Stimulated activated CD4-positive, alpha-beta T cell treated with anti-CD3 and anti-CD28 coated beads, Interleukin-12 subunit alpha, Interleukin-12 subunit beta, amount 100 ng/mL, for 4 hours (primary cell): ENCODE measurements around the gene DHX34.
"Not testable (repeated sequence)": the region's sequence is repeated elsewhere in the genome, so short reads cannot be mapped to it uniquely, and the experiment has no call there.

Source experiments
- DNase-seq: peaks from one replicate; pipeline ENCODE4 v3.0.0-alpha.2; 2020

Gene DHX34

GRCh38 chr19:47390533-47391488, 41.7 kb downstream of the DHX34 start:
- no peak for DNase-seq

DNA sequence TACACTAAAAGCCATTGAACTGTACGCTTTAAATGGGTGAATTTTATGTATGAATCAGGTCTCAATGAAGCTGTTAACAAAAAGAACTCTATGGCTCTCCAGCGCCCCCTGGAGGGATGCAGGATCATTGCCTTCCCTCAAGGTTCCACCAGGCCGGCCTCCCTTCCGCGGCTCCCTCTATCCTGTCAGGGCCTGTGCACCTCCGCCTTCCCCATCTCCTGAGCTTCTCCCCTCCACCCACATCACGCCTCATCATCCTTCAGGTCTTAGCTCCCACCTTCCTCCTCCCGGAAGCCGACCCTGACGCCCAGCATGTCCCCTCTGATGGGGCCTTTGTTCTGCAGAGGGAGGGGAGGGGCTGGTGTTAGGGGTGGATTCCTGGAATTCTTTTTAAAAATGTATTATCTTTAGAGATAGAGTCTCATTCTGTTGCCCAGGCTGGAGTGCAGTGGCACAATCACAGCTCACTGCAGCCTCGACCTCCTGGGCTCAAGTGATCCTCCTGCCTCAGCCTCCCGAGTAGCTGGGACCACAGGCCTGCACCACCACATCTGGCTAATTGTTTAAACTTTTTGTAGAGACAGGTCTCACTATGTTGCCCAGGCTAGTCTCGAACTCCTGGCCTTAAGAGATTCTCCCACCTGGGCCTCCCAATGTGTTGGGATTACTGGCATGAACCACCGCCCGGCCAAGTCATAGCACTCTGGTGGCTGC, 42.6 kb downstream of the DHX34 start:
- peak; percentile 81 for DNase-seq

DNA sequence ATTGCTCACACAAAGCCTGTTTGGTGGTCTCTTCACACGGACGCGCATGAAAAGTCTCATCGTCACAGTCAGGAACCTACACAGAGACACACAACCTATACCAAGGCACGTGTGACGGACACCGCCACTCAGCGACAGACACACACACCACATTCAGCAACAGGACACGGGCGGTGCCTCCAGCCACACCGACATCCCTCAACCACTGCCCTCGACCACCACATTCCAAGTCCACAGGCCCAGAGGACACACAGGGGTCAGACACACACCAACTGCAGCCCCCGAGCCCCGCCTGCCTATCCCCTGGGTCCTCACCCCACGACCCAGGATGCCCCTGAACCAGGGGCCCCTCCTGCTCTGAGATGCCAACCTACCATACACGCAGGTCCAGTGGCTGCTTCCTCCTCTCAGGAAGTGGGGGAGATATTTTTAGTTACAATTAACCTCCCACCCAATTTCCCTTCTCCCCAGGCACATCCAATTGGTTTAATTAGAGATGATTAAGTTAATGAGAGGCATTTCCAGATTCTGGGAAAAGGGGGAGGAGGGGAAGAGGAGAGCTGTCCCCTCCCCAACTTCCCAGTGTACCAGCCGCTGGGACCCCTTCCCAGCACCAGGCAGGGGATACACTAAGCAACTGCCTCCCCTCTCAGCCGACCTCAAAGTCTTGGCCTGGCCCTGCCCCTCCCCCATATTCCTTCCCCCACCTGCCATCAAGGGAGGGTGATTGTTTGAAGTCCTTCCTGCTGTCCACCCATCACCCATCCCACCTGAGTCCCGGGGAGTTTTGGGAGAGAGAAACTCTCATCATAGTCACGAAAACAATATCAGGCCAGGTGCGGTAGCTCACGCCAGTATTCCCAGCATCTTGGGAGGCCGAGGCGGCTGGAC, 49.8 kb downstream of the DHX34 start:
- no peak for DNase-seq

- no peak for DNase-seq
These were observed 53.4 kb downstream of the DHX34 start for GRCh38 chr19:47402504-47402903.

DNA sequence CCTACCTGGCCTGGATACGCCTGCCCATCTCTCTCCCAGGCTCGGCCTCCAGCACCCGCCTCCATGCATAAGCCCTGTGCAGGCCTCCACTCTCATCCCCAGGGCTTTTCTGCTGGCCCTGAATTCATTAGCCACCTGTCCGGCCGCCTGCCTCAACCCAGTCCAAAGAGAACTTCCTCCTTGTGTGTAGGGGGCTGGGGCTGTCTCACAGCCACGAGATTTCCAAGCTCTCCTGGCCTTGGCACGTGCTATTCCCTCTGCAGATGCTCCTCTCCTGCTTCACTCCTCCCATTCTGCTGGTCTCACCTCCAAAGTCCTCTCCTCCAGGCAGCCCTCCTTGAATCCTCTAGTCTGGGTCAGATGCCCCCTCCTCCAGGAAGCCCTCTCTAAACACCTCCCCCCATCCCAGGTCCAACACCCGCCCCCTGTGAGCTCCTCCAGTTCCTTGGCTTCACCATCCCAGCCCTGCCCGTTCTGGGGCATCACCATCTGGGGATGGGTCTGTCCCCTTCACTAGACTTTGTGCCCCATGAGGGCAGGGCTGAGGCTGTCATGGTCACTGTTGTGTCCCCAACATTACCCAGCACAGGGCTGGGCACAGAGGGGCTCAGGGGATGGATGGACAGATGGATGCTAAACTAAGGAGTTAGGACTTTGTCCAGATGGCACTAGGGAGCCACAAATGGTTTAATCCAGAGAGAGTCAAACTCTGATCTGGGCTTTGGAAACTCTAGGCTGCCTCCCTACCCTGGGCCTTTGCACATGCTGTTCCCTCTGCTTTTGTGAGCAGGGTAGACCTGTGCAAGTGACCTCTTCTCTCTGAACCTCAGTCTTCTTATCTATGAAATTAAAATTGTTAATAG, 55.5 kb downstream of the DHX34 start:
- no peak for DNase-seq

DNA sequence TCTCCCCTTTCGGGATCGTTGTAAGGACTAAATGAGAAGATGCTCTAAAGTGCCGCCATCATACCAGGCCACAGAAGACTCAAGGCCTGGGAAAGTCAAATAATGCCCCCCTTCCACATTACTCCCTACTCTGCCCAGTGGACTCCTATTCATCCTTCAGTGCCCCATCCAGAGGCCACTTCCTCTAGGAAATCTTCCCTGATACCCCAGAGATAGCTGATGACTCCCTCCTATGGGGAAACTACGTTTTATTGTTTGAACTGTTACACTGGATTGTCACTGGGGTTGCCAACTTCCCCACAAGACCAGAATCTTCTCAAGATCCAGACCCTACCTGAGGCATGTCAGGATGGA, 56.1 kb downstream of the DHX34 start:
- no peak for DNase-seq

DNA sequence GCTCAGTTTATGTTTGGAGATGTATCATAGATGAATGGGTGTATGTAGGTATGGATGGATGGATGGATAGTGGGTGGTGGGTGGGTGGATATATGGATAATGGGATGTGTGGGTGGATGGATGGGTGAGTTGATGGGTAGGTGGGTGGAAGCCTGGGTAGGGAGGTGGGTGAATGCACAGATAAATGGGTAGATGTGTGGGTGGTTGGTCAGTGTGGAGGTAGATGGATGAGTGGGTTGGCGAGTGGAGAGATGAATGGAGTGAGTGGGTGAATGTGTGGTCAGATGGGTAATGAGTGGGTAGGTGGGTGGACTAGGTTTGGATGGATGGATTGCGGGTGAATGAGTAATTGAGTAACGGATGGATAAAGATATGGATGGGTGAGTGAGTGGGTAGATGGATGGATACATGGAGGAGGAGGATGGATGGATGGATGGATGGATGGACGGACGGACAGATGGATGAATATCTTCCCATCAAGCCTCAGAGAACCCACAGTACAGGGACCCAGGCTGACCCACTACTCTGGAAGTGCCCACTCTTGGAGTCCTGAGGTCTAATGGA, 56.8 kb downstream of the DHX34 start:
- DNase-seq, result no peak

DNA sequence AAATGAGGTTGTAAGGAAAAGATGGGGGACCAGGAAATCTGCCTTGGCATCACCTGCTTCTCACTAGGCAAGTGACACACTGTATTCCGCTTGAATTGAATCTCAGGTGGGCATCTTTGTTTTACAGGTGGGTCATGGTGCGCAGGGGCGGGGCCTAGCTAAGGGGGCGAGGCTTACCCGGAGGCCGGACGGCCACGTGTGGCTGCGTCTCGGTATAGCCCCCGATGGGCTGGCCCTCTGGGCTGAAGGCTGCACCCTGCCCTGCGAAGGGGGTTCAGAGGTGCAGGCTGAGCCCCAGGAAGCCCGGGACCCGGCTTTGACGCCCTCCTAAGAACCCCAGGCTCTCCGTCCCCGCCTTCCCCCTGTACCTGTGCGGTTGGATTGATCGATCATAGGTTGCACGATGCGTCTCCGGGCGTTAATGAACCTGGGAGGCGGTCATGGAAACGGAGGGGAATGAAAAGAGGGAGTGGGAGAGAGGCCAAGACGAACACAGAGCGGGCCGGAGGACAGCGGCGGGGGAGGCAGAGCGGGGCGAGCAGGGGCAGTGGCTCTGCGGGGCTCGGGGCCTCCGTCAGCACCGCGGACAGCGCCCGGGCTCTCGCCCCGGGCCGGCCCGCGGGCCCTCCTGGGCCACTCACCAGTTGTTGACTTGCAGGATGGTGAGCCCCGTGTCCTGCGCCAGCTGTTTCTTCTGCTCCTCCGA, 57.7 kb downstream of the DHX34 start:
- no peak for DNase-seq

GRCh38 chr19:47407417-47407774, 58.3 kb downstream of the DHX34 start:
- no peak for DNase-seq

- no peak for DNase-seq
These were observed 59.2 kb downstream of the DHX34 start for GRCh38 chr19:47408156-47408938.

GRCh38 chr19:47411101-47411500, 62.0 kb downstream of the DHX34 start:
- DNase-seq, result no peak

DNA sequence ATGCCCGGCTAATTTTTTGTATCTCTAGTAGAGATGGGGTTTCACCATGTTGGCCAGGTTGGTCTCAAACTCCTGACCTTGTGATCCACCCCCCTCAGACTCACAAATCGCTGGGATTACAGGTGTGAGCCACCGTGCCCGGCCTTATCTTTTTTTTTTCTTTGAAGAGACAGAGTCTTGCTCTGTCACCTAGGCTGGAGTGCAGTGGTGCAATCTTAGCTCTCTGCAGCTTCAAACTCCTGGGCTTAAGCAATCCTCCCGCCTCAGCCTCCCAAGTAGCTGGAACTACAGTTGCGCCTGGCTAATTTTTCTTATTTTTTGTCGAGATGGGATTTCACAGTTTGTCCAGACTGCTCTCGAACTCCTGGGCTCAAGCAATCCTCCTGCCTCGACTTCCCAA, 62.6 kb downstream of the DHX34 start:
- DNase-seq, result not testable (repeated sequence)

GRCh38 chr19:47413941-47414340, 64.8 kb downstream of the DHX34 start:
- DNase-seq, result no peak

DNA sequence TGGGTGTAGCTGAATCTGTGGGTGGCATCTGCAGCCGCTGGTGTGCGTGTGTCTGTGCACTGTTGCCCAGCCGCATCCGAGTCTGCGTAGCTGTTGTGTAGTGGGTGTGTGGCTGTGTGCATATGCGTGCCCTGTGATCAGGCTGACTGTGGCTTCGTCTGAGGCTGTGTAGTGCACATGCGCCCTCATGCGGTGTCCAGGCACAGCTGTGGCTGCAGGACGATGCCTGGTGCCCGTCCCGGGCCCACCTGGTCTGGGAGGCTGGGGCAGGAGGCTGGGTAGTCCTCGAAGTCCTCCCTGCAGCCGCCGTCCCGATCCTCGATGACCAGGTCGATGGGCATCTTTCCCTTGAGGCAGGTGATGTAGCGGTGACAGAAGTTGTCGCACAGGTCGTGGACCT, 65.4 kb downstream of the DHX34 start:
- no peak for DNase-seq

DNA sequence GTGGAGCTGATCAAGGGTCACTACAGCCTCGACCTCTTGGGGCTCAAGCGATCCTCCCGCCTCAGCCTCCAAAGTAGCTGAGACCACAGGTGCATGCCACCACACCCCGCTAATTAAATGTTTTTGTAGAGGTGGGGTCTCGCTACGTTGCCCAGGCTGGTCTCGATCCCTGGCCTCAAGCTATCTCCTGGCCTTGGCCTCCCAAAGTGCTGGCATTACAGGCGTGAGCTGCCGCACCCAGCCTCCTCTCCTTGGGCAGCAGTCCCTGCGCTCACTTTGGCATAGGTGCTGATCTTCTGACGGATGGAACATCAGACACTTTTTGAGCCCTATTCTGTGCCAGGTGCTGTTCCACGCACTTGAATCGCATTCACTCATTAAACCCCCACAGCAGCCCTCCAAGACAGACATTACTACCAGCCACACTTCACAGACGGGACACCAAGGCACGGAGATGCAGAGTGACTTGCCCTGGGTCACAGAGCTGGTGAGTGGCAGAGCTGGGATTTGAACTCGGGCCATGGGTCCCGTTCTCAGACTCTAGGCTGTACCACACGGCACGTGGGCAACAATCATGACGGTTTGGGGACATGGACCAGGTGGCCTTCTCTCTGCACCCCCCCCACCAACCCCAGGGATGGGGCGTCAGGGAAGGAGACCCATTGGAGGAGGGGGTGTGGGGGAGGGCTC, 67.0 kb downstream of the DHX34 start:
- no peak for DNase-seq

DNA sequence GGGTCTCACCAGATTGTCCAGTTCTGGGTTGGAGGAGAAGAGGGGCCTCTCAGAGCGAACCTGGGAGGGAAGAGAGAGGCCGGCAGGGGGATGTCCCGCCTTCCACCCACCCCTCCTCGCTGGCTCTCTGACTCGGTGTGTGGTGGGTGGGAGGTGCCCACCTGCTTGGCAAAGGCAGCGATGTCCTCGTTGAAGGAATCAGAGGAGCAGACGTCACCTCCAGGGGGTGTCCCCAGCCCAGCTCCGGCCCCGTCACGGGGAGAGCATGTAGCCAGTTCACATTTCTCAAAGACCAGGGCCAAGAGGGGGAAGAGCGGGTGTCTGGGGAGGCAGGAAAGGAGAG, 67.5 kb downstream of the DHX34 start:
- DNase-seq, result no peak

- DNase-seq, result no peak
These were observed 68.1 kb downstream of the DHX34 start for GRCh38 chr19:47417107-47417745.

DNA sequence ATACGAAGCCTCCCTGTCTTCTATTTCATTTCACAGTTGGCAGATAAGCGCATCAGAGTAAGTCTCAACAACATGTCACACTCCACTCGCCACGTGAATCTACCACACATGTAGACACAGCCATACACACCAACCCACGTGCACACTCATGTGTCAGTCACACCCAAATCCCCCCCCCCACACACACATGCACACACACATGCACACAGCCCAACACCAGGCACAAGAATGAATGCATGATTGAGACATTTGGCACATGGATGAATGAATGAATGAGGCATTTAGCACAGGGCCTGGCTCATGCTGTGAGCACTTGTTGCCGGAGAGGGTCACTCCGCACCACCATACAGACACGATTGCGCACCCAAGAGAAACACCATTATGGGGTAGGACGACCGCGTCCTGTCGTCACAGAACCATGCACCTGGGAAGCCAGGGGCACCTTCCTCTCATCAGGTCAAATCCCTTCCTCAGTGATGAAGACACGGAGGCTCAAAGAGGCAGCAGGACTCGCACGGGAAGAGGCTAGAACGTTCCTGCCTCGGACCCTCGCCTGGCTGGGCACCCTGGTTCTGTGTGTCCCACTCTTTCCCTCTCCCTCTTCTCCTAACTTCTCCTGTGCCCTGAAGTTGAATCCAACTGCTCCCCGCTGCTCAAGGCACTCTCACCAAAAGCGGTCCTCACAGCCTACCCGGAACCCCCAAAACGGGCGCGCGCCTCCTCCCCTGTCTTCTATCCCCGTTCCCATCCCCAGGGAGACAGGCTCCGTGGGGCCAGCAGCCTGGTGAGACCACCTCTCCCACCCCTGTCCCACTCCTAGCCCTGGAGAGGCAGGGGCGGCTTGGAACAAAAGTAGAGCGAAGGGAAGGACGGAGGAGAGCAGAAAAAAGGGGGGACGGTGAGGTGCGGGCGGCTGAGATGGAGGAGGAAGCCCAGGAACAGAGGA, 68.9 kb downstream of the DHX34 start:
- DNase-seq, result no peak
